Keratinocyte (primary cell): ENCODE results near the gene RARA.

Experiments
- EZH2 ChIP-seq: IDR thresholded peaks from one replicate; pipeline ENCODE4 v1.6.1; 2012; ENCODE audit warnings: inconsistent platforms, mild to moderate bottlenecking, low read length, moderate library complexity
- TF ChIP-seq, protein P1 (sequence below), 3 experiments: IDR thresholded peaks in 1 of 3; conservative IDR thresholded peaks in 1 of 3; optimal IDR thresholded peaks in 1 of 3; 2 replicates in 2 of 3; 3 replicates in 1 of 3; pipeline versions ENCODE3 to v1.5.1; 2011; ENCODE audit warnings: low read length in 3 of 3, mild to moderate bottlenecking in 3 of 3, moderate library complexity in 2 of 3, control low read depth in 1 of 3, inconsistent platforms in 1 of 3; ENCODE audit not compliant: insufficient read depth in 2 of 3; ENCODE audit errors: extremely low read depth in 1 of 3

GRCh38 chr17:40303708-40304551 lies 5.0 kb upstream of the RARA start:
- TF ChIP-seq, protein P1, sequence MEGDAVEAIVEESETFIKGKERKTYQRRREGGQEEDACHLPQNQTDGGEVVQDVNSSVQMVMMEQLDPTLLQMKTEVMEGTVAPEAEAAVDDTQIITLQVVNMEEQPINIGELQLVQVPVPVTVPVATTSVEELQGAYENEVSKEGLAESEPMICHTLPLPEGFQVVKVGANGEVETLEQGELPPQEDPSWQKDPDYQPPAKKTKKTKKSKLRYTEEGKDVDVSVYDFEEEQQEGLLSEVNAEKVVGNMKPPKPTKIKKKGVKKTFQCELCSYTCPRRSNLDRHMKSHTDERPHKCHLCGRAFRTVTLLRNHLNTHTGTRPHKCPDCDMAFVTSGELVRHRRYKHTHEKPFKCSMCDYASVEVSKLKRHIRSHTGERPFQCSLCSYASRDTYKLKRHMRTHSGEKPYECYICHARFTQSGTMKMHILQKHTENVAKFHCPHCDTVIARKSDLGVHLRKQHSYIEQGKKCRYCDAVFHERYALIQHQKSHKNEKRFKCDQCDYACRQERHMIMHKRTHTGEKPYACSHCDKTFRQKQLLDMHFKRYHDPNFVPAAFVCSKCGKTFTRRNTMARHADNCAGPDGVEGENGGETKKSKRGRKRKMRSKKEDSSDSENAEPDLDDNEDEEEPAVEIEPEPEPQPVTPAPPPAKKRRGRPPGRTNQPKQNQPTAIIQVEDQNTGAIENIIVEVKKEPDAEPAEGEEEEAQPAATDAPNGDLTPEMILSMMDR (optimal IDR thresholded peaks at IDR 0.05 in 1 of 3, IDR thresholded peaks at IDR 0.05 in 1 of 3, conservative IDR thresholded peaks at IDR 0.05 in 1 of 3; ENCODE audit: extremely low read depth in 1 of 3, insufficient read depth in 2 of 3, low read length in 3 of 3), result no peak
- no peak for TF ChIP-seq EZH2
